GM12878 (cell line): ENCODE measurements around the gene NEURL3. TPM values are rescaled to one million over a fixed set of nuclear protein-coding genes. Genes with fewer than 3 reads are reported as not detected.

Experiments
- ATAC-seq: fragments of 200-7000 bp; cut with Tn5 transposase; 3 replicates; pipeline ENCODE4 v1.9.1; 2020; ENCODE audit warnings: mild to moderate bottlenecking, moderate library complexity
- BruUV-seq: library from RNA; stranded (reverse); fragments of 400-500 nt; replicated peaks from 2 replicates; lab custom pipeline; 2021; lab: Mats Ljungman, UMichigan
- CTCF ChIA-PET: fragments of 300-600 bp; sonication (Branson Sonifier 250); formaldehyde crosslinking; extraction: SDS; loops from one replicate; lab custom pipeline; 2021; ENCODE audit warnings: inconsistent platforms; lab: Yijun Ruan, JAX
- POLR2A ChIA-PET: fragments of 350-600 bp; formaldehyde crosslinking; extraction: SDS; loops from one replicate; lab custom pipeline; 2021; ENCODE audit warnings: inconsistent platforms; lab: Charles Lee
- RAD21 ChIA-PET: fragments of 300-600 bp; sonication (Branson Sonifier 250); formaldehyde crosslinking; loops from one replicate; lab custom pipeline; 2023; ENCODE audit warnings: antibody characterized with exemption; ENCODE audit not compliant: unreplicated experiment; lab: Charles Lee
- SMC1A ChIA-PET: fragments of 300-600 bp; sonication (Branson Sonifier 250); formaldehyde crosslinking; loops from one replicate; lab custom pipeline; 2023; ENCODE audit not compliant: unreplicated experiment, uncharacterized antibody; lab: Charles Lee
- DNase-seq: peaks from one replicate; pipeline ENCODE4 v3.0.0-alpha.2; 2011; ENCODE audit warnings: low read depth, low spot score
- FAIRE-seq: peaks from 3 replicates; lab custom pipeline; 2011; peaks lifted over from hg19 to GRCh38; lab: Jason Lieb, UNC
- H2AFZ ChIP-seq: 2 replicates; pipeline ENCODE4 v1.6.0; 2011; ENCODE audit warnings: low read depth, low read length, control low read depth; ENCODE audit not compliant: control insufficient read depth
- H3K27ac ChIP-seq: 2 replicates; pipeline ENCODE4 v1.5.1; 2011; ENCODE audit warnings: control low read depth; ENCODE audit not compliant: control insufficient read depth, insufficient read depth
- H3K27me3 ChIP-seq, 2 experiments: replicated peaks in 1 of 2; 2 replicates each; pipeline versions ENCODE4 v1.6.0 to v1.6.1; 2011; ENCODE audit warnings: low read length in 1 of 2; ENCODE audit not compliant: control insufficient read depth in 2 of 2, insufficient read depth in 2 of 2
- H3K36me3 ChIP-seq, 2 experiments: 2 replicates each; pipeline ENCODE4 v1.5.1; 2011; ENCODE audit warnings: low read length in 1 of 2; ENCODE audit not compliant: control insufficient read depth in 2 of 2, insufficient read depth in 2 of 2
- H3K4me1 ChIP-seq: 2 replicates; pipeline ENCODE4 v1.6.1; 2011; ENCODE audit warnings: mild to moderate bottlenecking, low read length, moderate library complexity, mixed read lengths; ENCODE audit not compliant: control insufficient read depth, insufficient read depth
- H3K4me2 ChIP-seq: 2 replicates; pipeline ENCODE4 v1.6.0; 2011; ENCODE audit warnings: control low read depth; ENCODE audit not compliant: control insufficient read depth, insufficient read depth
- H3K4me3 ChIP-seq: fragments of 200-600 bp; sonication (generic); 2 replicates; pipeline ENCODE4 v1.5.1; 2016
- H3K79me2 ChIP-seq: 2 replicates; pipeline ENCODE4 v1.6.0; 2011; ENCODE audit warnings: low read length; ENCODE audit not compliant: control insufficient read depth, insufficient read depth
- H3K9ac ChIP-seq: 2 replicates; pipeline ENCODE4 v1.8.0; 2011; ENCODE audit warnings: low read length, control low read depth, mixed read lengths; ENCODE audit not compliant: control insufficient read depth, insufficient read depth
- H3K9me3 ChIP-seq: replicated peaks from 3 replicates; pipeline ENCODE4 v1.5.1; 2011; ENCODE audit warnings: mild to moderate bottlenecking, low read length; ENCODE audit not compliant: control insufficient read depth, insufficient read depth
- H4K20me1 ChIP-seq: 2 replicates; pipeline ENCODE4 v1.6.0; 2011; ENCODE audit not compliant: control insufficient read depth, insufficient read depth
- FOXK2 ChIP-seq: fragments of 450-650 bp; IDR thresholded peaks from 2 replicates; pipeline ENCODE4 v1.6.1; 2017; ENCODE audit warnings: mild to moderate bottlenecking, moderate library complexity
- IRF3 ChIP-seq: fragments of 450-650 bp; IDR thresholded peaks from 2 replicates; pipeline ENCODE4 v1.6.1; 2014; ENCODE audit warnings: mild to moderate bottlenecking
- MEF2B ChIP-seq: fragments of 450-650 bp; IDR thresholded peaks from 2 replicates; pipeline ENCODE4 v1.6.1; 2018; ENCODE audit warnings: mild to moderate bottlenecking, moderate library complexity; ENCODE audit not compliant: partially characterized antibody, poor library complexity, severe bottlenecking
- MYB ChIP-seq: fragments of 150-350 bp; IDR thresholded peaks from 2 replicates; pipeline ENCODE4 v1.6.1; 2014; ENCODE audit warnings: mild to moderate bottlenecking, low read depth, low read length, borderline replicate concordance
- NFYB ChIP-seq: IDR thresholded peaks from 2 replicates; pipeline ENCODE4 v1.6.1; 2011; ENCODE audit warnings: low read depth, mild to moderate bottlenecking, low read length, improper control_type of control experiment, moderate library complexity; ENCODE audit not compliant: insufficient read depth
- PAX8 ChIP-seq: fragments of 450-650 bp; IDR thresholded peaks from 2 replicates; pipeline ENCODE4 v1.6.1; 2017; ENCODE audit warnings: mild to moderate bottlenecking, moderate library complexity
- TCF7 ChIP-seq: IDR thresholded peaks from 2 replicates; pipeline ENCODE4 v1.6.1; 2014; ENCODE audit warnings: antibody characterized with exemption, borderline replicate concordance
- ZBTB33 ChIP-seq: fragments of 450-650 bp; IDR thresholded peaks from 2 replicates; pipeline ENCODE4 v1.6.1; 2017; ENCODE audit warnings: mild to moderate bottlenecking
- ZNF217 ChIP-seq: fragments of 450-650 bp; IDR thresholded peaks from 2 replicates; pipeline ENCODE4 v1.6.1; 2017; ENCODE audit warnings: antibody characterized with exemption, mild to moderate bottlenecking
- ZNF592 ChIP-seq: fragments of 450-650 bp; IDR thresholded peaks from 2 replicates; pipeline ENCODE4 v1.6.1; 2017; ENCODE audit warnings: mild to moderate bottlenecking, moderate library complexity
- ZNF622 ChIP-seq: fragments of 450-650 bp; IDR thresholded peaks from 2 replicates; pipeline ENCODE4 v1.6.1; 2017; ENCODE audit warnings: mild to moderate bottlenecking, inconsistent platforms
- WGBS: methylation state at CpG from one replicate; pipeline ENCODE4 v1.1.6; 2016; ENCODE audit warnings: low lambda C conversion rate; ENCODE audit not compliant: insufficient replicate concordance, insufficient coverage; ENCODE audit errors: missing lambda C conversion rate; 5-methylcytosine and 5-hydroxymethylcytosine counted together
- in situ Hi-C: fragments of 300-500 bp; cut with MboI; formaldehyde crosslinking; loops from 9 replicates; pipeline ENCODE4 v1.14.3; 2018; ENCODE audit warnings: mixed read lengths
- intact Hi-C: fragments of 100-400 bp; cut with micrococcal nuclease; formaldehyde crosslinking; loops from one replicate; pipeline ENCODE4 v1.14.2; 2022; ENCODE audit not compliant: unreplicated experiment
- polyA plus RNA-seq, 11 experiments: library from polyadenylated mRNA; depleted of rRNA in 4 of 11; unstranded in 6 of 11; stranded (reverse) in 5 of 11; fragments of >200 nt; fragmentation: Nextera tagmentation in 4 of 11; fragmentation: Illumina TruSeq in 1 of 11; extraction: Ambion mirVana in 4 of 11; extraction: Trizol in 1 of 11; gene quantifications; 1 replicate in 1 of 11; 2 replicates in 10 of 11; pipeline versions ENCODE4 v1.2.1 to v1.2.3, GENCODE V29; 2011 to 2016; ENCODE audit warnings: inconsistent platforms in 2 of 11, missing spikeins in 2 of 11, low read depth in 1 of 11
- total RNA-seq, 4 experiments: library from RNA; depleted of rRNA in 3 of 4; stranded (reverse); fragments of >200 nt in 3 of 4; fragmentation: Illumina TruSeq in 1 of 4; extraction: Trizol in 1 of 4; gene quantifications; 2 replicates each; pipeline versions ENCODE4 v1.2.1 to v1.2.3, GENCODE V29; 2013 to 2021
- TF ChIP-seq, protein P1 (sequence below): IDR thresholded peaks from 2 replicates; pipeline ENCODE4 v1.6.1; 2012; ENCODE audit warnings: low read depth, low read length, improper control_type of control experiment
- TF ChIP-seq, protein P2 (sequence below): fragments of 450-650 bp; IDR thresholded peaks from 2 replicates; pipeline ENCODE4 v1.6.1; 2018; ENCODE audit warnings: mild to moderate bottlenecking, low read depth, moderate library complexity; ENCODE audit not compliant: partially characterized antibody

Gene NEURL3
- total and polyA plus RNA-seq, 10 of the 15 experiments (the other 5 are each of a cell fraction or from before 2014, with no cell fraction given) = 0.03 to 6.3 (median 0.47) TPM

DNA sequence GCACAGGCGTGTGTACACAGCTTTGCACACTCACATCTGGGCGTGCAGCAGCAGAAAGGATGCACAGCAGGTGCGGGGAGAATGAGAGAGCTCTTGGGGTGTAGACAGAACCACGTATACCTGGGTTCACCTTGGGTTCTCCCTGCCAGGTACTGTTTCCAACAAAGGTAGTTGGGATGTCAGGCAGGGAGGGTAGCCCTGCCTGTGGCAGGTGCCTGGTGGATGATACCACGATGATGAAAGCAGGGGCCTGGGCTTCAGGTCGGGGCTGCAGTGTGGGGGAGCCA, 24.9 kb upstream of the NEURL3 start:
- Histone ChIP-seq H3K4me2 (no peak overlapping the region), H3K9me3 (no peaks in the 10 kb centered on the region), H3K27me3 (no peaks in the 10 kb centered on the region), H2AFZ (no peak overlapping the region), H4K20me1 (no peaks in the 10 kb centered on the region), H3K4me3 (no peak overlapping the region), H3K79me2 (peaks cover 3% of the 10 kb centered on the region), H3K4me1 (peaks cover 80% of the 10 kb centered on the region), H3K27ac (no peak overlapping the region), H3K36me3 (no peaks in the 10 kb centered on the region), H3K9ac (no peak overlapping the region)
- CTCF ChIA-PET = interaction anchor here (0.6 to 7.0 kb wide), 5 partner anchors 10 to 233 kb away, joined by 3 to 51 read pairs (median 5); no protein-coding TSS in a partner anchor
- FAIRE-seq (no peak), DNase-seq (no peak), ATAC-seq (no peak)
- in situ Hi-C loops (no loop called here), intact Hi-C loops (loop anchor here (10.0 kb wide), 2 partner anchors 235 to 435 kb away; partner anchors contain the start of gene CNNM4)
- SMC1A ChIA-PET = interaction anchor here (0.5 to 1.3 kb wide), 4 partner anchors 10 to 210 kb away, joined by 3 to 4 read pairs (median 3); no protein-coding TSS in a partner anchor
- WGBS = 62% methylated on average over 6 of the region's 6 CpGs
- BruUV-seq = no TSS peak
- POLR2A ChIA-PET = interaction anchor here (1.0 to 7.9 kb wide), 4 partner anchors 9 to 25 kb away, joined by 3 to 106 read pairs (median 4); partner anchors contain the start of genes ARID5A and NEURL3
- RAD21 ChIA-PET = interaction anchor here (1.5 to 7.4 kb wide), 4 partner anchors 11 to 233 kb away, joined by 3 to 60 read pairs (median 9); no protein-coding TSS in a partner anchor
- TF ChIP-seq MEF2B = no peak
- no peak for TF ChIP-seq NFYB
- TF ChIP-seq, protein P1, sequence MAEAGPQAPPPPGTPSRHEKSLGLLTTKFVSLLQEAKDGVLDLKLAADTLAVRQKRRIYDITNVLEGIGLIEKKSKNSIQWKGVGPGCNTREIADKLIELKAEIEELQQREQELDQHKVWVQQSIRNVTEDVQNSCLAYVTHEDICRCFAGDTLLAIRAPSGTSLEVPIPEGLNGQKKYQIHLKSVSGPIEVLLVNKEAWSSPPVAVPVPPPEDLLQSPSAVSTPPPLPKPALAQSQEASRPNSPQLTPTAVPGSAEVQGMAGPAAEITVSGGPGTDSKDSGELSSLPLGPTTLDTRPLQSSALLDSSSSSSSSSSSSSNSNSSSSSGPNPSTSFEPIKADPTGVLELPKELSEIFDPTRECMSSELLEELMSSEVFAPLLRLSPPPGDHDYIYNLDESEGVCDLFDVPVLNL = no peak
- no peak for TF ChIP-seq IRF3
- TF ChIP-seq, protein P2, sequence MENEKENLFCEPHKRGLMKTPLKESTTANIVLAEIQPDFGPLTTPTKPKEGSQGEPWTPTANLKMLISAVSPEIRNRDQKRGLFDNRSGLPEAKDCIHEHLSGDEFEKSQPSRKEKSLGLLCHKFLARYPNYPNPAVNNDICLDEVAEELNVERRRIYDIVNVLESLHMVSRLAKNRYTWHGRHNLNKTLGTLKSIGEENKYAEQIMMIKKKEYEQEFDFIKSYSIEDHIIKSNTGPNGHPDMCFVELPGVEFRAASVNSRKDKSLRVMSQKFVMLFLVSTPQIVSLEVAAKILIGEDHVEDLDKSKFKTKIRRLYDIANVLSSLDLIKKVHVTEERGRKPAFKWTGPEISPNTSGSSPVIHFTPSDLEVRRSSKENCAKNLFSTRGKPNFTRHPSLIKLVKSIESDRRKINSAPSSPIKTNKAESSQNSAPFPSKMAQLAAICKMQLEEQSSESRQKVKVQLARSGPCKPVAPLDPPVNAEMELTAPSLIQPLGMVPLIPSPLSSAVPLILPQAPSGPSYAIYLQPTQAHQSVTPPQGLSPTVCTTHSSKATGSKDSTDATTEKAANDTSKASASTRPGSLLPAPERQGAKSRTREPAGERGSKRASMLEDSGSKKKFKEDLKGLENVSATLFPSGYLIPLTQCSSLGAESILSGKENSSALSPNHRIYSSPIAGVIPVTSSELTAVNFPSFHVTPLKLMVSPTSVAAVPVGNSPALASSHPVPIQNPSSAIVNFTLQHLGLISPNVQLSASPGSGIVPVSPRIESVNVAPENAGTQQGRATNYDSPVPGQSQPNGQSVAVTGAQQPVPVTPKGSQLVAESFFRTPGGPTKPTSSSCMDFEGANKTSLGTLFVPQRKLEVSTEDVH = no peak
- no peak for TF ChIP-seq TCF7
- no peak for TF ChIP-seq ZNF592
- no peak for TF ChIP-seq ZBTB33
- no peak for TF ChIP-seq ZNF622
- TF ChIP-seq MYB = no peak
- no peak for TF ChIP-seq FOXK2
- TF ChIP-seq PAX8 = no peak
- no peak for TF ChIP-seq ZNF217
